Astrocyte (in vitro differentiated cells and primary cell): ENCODE measurements around the gene PABPC1L. TPM values are rescaled to one million over a fixed set of nuclear protein-coding genes. Genes with fewer than 3 reads are reported as not detected.

Experiments used
- DNase-seq: peaks from one replicate; pipeline ENCODE4 v3.0.0-alpha.2; 2010; ENCODE audit warnings: low read depth
- FAIRE-seq: peaks from 2 replicates; lab custom pipeline; 2011; peaks lifted over from hg19 to GRCh38; lab: Jason Lieb, UNC
- H2AFZ ChIP-seq: 2 replicates; pipeline ENCODE4 v1.6.0; 2012; ENCODE audit warnings: low read depth, low read length, inconsistent platforms
- H3K27ac ChIP-seq: 2 replicates; pipeline ENCODE4 v1.5.1; 2011; ENCODE audit warnings: low read depth, low read length, inconsistent platforms
- H3K27me3 ChIP-seq: 2 replicates; pipeline ENCODE4 v1.6.0; 2011; ENCODE audit warnings: low read length, inconsistent platforms; ENCODE audit not compliant: insufficient read depth
- H3K36me3 ChIP-seq: 2 replicates; pipeline ENCODE4 v1.5.1; 2011; ENCODE audit warnings: low read length, inconsistent platforms; ENCODE audit not compliant: insufficient read depth
- H3K4me1 ChIP-seq: 2 replicates; pipeline ENCODE4 v1.5.1; 2011; ENCODE audit warnings: low read length, inconsistent platforms; ENCODE audit not compliant: insufficient read depth
- H3K4me2 ChIP-seq: 2 replicates; pipeline ENCODE4 v1.6.0; 2012; ENCODE audit warnings: low read length, inconsistent platforms
- H3K4me3 ChIP-seq: 2 replicates; pipeline ENCODE4 v1.5.1; 2011; ENCODE audit warnings: low read depth, mild to moderate bottlenecking, low read length, inconsistent platforms; ENCODE audit not compliant: insufficient read depth
- H3K79me2 ChIP-seq: 2 replicates; pipeline ENCODE4 v1.6.0; 2012; ENCODE audit warnings: mild to moderate bottlenecking, low read length, inconsistent platforms; ENCODE audit not compliant: insufficient read depth
- H3K9ac ChIP-seq: 2 replicates; pipeline ENCODE4 v1.6.0; 2012; ENCODE audit warnings: mild to moderate bottlenecking, low read length, inconsistent platforms
- H3K9me3 ChIP-seq: 2 replicates; pipeline ENCODE4 v1.5.1; 2012; ENCODE audit warnings: low read depth, mild to moderate bottlenecking, low read length, inconsistent platforms; ENCODE audit not compliant: insufficient read depth
- H4K20me1 ChIP-seq: 2 replicates; pipeline ENCODE4 v1.6.0; 2012; ENCODE audit warnings: low read length, inconsistent platforms; ENCODE audit not compliant: insufficient read depth
- H3K27ac Mint-ChIP-seq: one replicate; pipeline ENCODE4 v1.8.0; 2021; ENCODE audit warnings: mild to moderate bottlenecking, mixed read lengths; ENCODE audit not compliant: unreplicated experiment
- H3K27me3 Mint-ChIP-seq: one replicate; pipeline ENCODE4 v1.8.0; 2021; ENCODE audit warnings: low read depth, mixed read lengths; ENCODE audit not compliant: unreplicated experiment
- H3K36me3 Mint-ChIP-seq: one replicate; pipeline ENCODE4 v1.8.0; 2021; ENCODE audit warnings: low read depth, mixed read lengths; ENCODE audit not compliant: unreplicated experiment
- H3K4me1 Mint-ChIP-seq: one replicate; pipeline ENCODE4 v1.8.0; 2021; ENCODE audit warnings: low read depth, mixed read lengths; ENCODE audit not compliant: unreplicated experiment
- H3K4me3 Mint-ChIP-seq: one replicate; pipeline ENCODE4 v1.8.0; 2021; ENCODE audit warnings: mild to moderate bottlenecking, moderate library complexity, mixed read lengths; ENCODE audit not compliant: unreplicated experiment
- H3K9me3 Mint-ChIP-seq: one replicate; pipeline ENCODE4 v1.8.0; 2021; ENCODE audit warnings: mild to moderate bottlenecking, mixed read lengths; ENCODE audit not compliant: unreplicated experiment
- EZH2 ChIP-seq: IDR thresholded peaks from 2 replicates; pipeline ENCODE4 v1.6.1; 2012; ENCODE audit warnings: mild to moderate bottlenecking, low read length, inconsistent platforms; ENCODE audit not compliant: insufficient read depth
- total RNA-seq: library from RNA; stranded (reverse); gene quantifications from 2 replicates; pipeline ENCODE4 v1.2.1, GENCODE V29; 2021
- TF ChIP-seq, protein P1 (sequence below): IDR thresholded peaks from 2 replicates; pipeline ENCODE4 v1.5.1; 2011; ENCODE audit warnings: low read depth, mild to moderate bottlenecking, inconsistent platforms, low read length, moderate library complexity; ENCODE audit not compliant: insufficient read depth

Gene PABPC1L
- total RNA-seq, 1 donor from 2014 or later, result 48.7 TPM

DNA sequence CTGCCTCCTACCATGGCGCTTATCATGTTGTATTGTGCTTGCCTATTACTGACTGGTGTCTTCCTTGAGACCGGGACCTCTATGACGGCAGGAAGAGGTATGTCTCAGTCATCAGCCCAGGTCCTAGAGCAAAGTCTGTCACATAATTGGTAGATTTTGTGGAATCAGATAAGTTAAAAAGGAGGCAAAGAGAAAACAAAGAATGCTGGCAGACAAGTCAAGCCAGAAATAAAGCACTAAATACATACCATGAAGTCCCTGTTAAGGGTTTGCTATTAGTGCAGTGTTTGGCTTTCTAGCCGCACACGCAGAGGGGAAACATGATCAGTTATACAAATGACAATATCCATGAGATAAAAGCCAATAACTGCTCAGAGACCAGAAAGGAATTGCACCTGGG is 44.4 kb downstream of the PABPC1L start:
- TF ChIP-seq, protein P1, sequence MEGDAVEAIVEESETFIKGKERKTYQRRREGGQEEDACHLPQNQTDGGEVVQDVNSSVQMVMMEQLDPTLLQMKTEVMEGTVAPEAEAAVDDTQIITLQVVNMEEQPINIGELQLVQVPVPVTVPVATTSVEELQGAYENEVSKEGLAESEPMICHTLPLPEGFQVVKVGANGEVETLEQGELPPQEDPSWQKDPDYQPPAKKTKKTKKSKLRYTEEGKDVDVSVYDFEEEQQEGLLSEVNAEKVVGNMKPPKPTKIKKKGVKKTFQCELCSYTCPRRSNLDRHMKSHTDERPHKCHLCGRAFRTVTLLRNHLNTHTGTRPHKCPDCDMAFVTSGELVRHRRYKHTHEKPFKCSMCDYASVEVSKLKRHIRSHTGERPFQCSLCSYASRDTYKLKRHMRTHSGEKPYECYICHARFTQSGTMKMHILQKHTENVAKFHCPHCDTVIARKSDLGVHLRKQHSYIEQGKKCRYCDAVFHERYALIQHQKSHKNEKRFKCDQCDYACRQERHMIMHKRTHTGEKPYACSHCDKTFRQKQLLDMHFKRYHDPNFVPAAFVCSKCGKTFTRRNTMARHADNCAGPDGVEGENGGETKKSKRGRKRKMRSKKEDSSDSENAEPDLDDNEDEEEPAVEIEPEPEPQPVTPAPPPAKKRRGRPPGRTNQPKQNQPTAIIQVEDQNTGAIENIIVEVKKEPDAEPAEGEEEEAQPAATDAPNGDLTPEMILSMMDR, result no peak
- TF ChIP-seq EZH2, result no peak
- Histone ChIP-seq H3K4me1 (peaks cover 11% of the 10 kb centered on the region), H3K9ac (no peak overlapping the region), H3K4me3 (no peak overlapping the region), H3K36me3 (peaks cover 71% of the 10 kb centered on the region), H4K20me1 (peaks cover 75% of the 10 kb centered on the region), H3K9me3 (no peaks in the 10 kb centered on the region), H3K79me2 (peaks cover 66% of the 10 kb centered on the region), H3K27me3 (no peaks in the 10 kb centered on the region), H3K27ac (no peak overlapping the region), H2AFZ (no peak overlapping the region), H3K4me2 (no peak overlapping the region)
- H3K36me3 Mint-ChIP-seq, result peaks cover 42% of the 10 kb centered on the region
- H3K9me3 Mint-ChIP-seq, result no peaks in the 10 kb centered on the region
- H3K27me3 Mint-ChIP-seq, result no peaks in the 10 kb centered on the region
- DNase-seq (no peak), FAIRE-seq (no peak)
- no peak overlapping the region for H3K27ac Mint-ChIP-seq
- peaks cover 11% of the 10 kb centered on the region for H3K4me1 Mint-ChIP-seq
- H3K4me3 Mint-ChIP-seq, result no peak overlapping the region

DNA sequence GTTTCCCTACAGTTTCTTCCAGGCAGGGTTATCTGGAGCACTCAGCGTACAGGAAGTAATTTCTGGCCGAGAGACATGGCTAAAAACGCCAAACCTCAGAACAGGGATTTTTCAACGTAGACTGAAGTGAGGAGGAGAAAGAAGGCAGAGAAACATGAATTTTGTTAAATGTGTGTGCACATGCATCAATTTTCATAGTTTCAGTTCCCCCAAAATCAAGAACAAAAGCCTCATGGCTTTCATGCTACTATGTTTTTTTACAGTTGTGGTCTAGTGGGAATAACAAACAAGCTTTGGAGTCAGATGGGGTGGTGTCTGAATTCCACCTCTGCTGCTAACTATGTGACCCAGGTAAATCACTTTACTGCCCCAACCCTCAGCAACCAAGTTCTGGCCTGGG is 45.4 kb downstream of the PABPC1L start:
- no peaks in the 10 kb centered on the region for H3K27me3 Mint-ChIP-seq
- Histone ChIP-seq H2AFZ (no peak overlapping the region), H3K9me3 (no peaks in the 10 kb centered on the region), H3K9ac (no peak overlapping the region), H3K27ac (no peak overlapping the region), H3K4me2 (no peak overlapping the region), H4K20me1 (peaks cover 78% of the 10 kb centered on the region), H3K79me2 (peaks cover 72% of the 10 kb centered on the region), H3K4me1 (peaks cover 17% of the 10 kb centered on the region), H3K27me3 (no peaks in the 10 kb centered on the region), H3K36me3 (peaks cover 60% of the 10 kb centered on the region), H3K4me3 (no peak overlapping the region)
- no peaks in the 10 kb centered on the region for H3K9me3 Mint-ChIP-seq
- no peak overlapping the region for H3K27ac Mint-ChIP-seq
- no peak for TF ChIP-seq EZH2
- TF ChIP-seq, protein P1, result no peak
- DNase-seq (no peak), FAIRE-seq (no peak)
- H3K4me1 Mint-ChIP-seq, result peaks cover 11% of the 10 kb centered on the region
- no peak overlapping the region for H3K4me3 Mint-ChIP-seq
- H3K36me3 Mint-ChIP-seq, result peaks cover 42% of the 10 kb centered on the region

DNA sequence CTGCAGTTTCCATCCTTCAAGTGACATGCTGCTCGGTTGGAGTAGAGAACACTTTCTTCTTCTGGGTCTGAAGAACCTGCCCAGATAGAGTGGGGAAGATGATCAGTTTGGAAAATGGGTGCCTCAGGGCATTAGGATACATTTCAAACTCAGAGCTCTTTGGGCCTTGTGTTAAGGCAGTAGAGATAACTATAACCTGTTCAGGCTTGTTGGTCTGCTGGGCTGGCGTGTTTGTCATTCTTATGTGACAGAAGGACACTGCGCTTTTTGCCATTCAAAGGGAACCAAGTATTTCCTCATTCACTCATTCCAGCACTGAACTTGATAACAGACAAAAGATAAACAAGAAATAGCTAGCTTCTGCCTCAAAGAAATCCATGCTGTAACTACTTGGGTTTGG is 46.5 kb downstream of the PABPC1L start:
- TF ChIP-seq EZH2, result no peak
- TF ChIP-seq, protein P1, result no peak
- Histone ChIP-seq H3K9ac (no peak overlapping the region), H3K4me2 (no peak overlapping the region), H3K79me2 (peaks cover 68% of the 10 kb centered on the region), H4K20me1 (peaks cover 72% of the 10 kb centered on the region), H2AFZ (no peak overlapping the region), H3K9me3 (no peaks in the 10 kb centered on the region), H3K36me3 (peaks cover 49% of the 10 kb centered on the region), H3K27me3 (no peaks in the 10 kb centered on the region), H3K27ac (no peak overlapping the region), H3K4me3 (no peak overlapping the region), H3K4me1 (peaks cover 26% of the 10 kb centered on the region)
- H3K27me3 Mint-ChIP-seq, result no peaks in the 10 kb centered on the region
- FAIRE-seq (no peak), DNase-seq (no peak)
- no peak overlapping the region for H3K4me3 Mint-ChIP-seq
- no peak overlapping the region for H3K27ac Mint-ChIP-seq
- H3K36me3 Mint-ChIP-seq, result peaks cover 41% of the 10 kb centered on the region
- H3K9me3 Mint-ChIP-seq, result no peaks in the 10 kb centered on the region
- H3K4me1 Mint-ChIP-seq, result peaks cover 20% of the 10 kb centered on the region
